Stimulated activated CD8-positive, alpha-beta memory T cell treated with anti-CD3 and anti-CD28 coated beads, Interleukin-15, amount 100 ng/mL, for 48 hours (primary cell): Measurements from ENCODE around the gene OPRM1.

Source experiments
- DNase-seq, 2 donors: peaks; one replicate each; pipeline ENCODE4 v3.0.0-alpha.2; 2020; ENCODE audit warnings: low read depth in 2 of 2

The OPRM1 gene

DNA sequence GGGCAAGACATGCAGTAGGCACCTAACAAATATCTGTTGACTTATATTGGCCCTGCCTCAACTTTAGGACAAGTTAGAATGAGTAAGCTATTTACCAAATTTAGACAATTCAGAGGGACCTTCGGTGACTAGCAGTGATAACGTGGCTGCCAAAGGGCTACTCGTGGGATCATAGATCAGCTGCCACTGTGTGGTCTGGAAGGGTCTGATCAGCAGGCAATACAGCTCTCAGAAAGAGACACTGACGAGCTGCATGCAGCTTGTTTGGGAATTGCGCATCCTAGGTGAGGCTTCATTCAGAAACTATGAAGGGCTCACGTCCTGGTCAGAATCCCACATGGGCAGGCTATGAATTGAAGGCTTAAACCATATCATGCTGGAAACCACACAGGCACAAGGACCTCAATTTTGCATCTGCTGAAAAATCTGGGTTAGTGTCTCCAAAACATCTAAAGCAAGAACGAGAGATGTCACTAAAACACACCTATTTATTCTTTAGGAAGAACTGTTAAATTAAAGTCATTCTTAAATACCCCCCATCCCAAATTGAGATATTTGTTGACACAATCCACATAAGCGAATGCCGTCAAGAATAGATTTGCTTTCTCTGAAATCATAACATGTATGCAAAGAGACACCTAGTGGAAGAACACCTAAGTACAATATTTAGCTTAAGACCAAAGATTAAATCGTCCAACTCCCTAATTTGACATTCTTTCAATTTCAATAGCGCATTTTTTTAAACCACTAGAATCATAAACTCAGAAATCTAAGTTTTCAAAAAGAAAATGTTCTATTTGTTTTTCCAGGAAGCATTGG lies 238.0 kb downstream of the OPRM1 start:
- DNase-seq: no peak

- peak in 1 of 2 donors; percentile 33 for DNase-seq
Measured at GRCh38 chr6:154277629-154278017, 238.6 kb downstream of the OPRM1 start.

- no peak for DNase-seq
Measured at GRCh38 chr6:154280521-154280920, 241.5 kb downstream of the OPRM1 start.

DNA sequence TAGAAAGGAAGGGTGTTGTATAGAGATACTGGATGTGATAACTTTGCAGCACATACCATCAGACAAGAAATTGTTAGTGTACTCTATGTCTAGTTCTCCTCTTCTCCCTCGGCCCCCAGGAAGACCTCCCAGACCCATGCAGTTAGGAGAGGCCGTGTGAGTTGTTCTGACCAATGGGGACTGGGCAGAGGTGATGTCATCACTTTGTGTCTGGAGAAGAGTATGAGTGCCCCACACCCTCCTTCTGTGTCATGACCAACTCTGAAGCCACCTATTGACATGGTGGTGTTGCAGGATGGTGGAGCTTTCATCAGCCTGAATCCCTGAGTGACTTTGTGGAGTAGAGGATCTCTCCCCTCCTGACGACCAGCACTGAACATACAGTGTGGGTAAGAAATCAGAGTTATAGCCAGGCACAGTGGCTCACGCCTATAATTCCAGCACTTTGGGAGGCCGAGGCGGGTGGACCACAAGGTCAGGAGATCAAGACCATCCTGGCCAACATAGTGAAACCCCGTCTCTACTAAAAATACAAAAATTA lies 245.3 kb downstream of the OPRM1 start:
- DNase-seq: no peak

- no peak for DNase-seq
Measured at GRCh38 chr6:154285826-154286225, 246.8 kb downstream of the OPRM1 start.

DNA sequence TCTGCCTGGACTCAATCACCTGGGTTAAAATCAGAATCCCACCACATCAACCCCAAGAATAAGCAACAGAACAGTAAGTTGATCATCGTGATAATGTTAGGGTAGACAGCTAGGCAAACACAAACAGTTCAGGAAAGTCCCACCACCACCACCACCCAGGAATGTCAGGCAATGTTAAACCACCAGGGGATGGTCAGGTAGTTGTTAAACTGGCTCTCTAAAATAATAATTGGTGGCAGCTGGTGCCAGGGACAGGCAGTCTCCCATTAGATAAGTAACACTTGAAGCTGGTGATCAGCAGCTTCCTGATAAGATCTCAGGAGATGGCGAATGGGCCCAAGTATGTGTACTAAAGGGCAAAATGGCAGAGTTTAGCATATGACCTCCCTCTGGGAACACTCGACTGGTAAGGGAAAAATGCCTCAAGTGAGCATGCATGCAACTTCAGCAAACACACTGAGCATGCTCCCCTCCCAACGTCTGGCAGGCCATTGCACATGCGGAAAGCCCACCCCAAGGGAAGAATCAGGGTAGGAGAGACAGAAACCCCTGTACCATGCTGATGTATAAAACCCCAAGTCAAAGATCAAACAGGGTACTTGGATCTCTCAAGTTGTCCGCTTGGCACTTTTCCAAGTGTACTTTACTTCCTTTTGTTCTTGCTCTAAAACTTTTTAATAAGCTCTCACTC lies 250.9 kb downstream of the OPRM1 start:
- no peak for DNase-seq

DNA sequence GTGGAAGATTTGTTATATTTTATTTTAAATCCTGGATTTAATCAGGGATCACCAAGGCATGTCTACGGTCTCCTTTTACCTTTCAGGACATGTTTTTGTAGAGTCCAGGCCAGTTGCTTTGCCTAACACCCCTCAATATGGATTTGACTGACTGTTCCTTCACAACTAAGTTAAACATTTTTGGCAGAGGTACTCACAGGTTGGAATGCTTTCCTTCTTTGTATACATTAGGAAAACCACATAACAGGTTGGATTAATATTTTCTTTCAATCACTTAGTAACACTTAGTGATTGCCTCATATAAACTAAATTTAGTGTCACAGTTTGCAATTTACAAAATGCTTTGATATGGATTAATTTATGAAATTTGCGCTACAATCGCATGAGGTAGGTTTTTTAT lies 253.0 kb downstream of the OPRM1 start:
- DNase-seq: no peak

DNA sequence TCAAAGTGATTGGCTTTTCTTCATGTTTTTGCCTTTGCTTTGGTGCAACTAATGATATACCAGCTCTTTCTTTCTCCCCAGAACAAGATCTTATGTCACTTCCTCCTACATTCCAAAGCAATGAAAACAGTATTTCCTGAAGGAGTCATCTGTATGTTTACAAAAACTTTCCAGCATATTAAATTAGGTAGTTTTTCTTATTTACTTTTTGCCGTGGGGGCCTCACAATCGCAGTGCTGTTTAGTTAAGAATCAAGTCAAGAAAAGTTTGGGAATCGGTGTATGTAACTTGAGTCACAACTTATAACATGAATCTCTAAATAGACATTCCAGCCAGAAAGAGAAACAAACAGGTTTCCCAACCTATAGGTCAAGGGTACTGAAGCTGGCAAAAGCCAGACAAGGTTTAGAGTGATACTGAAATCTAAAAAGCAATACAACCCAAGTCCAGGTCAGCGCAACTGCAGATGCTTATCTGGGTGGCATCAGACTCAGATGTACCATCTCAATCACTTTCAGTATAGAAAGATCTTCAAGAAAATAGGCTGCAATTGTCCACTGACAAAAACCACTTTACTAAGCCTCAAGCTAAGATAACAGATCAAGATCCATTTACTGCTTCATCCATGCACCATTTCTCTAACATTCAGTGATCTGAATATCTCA lies 253.9 kb downstream of the OPRM1 start:
- DNase-seq: no peak

- DNase-seq: no peak
Measured at GRCh38 chr6:154295733-154296132, 256.7 kb downstream of the OPRM1 start.
